ENCODE measurements around the gene C17orf113. TPM values are rescaled to one million over a fixed set of nuclear protein-coding genes. Genes with fewer than 3 reads are reported as not detected.
A peak's percentile ranks its signal among the peaks of the same experiment; 100 is the strongest.

Gene C17orf113
- total and polyA plus RNA-seq, 2 of the 13 experiments (the other 11 are each of a cell fraction or from before 2014, with no cell fraction given), result 0.87 to 1.1 TPM

GRCh38 chr17:42027961-42028790 is 22.2 kb downstream of the C17orf113 start (continued):
- TF ChIP-seq DMTF1 (CRISPR knock-in tag; IDR thresholded peaks at IDR 0.05), result no peak
- no peak for TF ChIP-seq ZNF326 (CRISPR knock-in tag; IDR thresholded peaks at IDR 0.05; ENCODE audit: borderline replicate concordance)
- peak; percentile 36; the same call in 1 of the 2 replicates for TF ChIP-seq TFE3 (CRISPR knock-in tag; IDR thresholded peaks at IDR 0.05)
- peak; percentile 57; the same call in 1 of the 2 replicates for TF ChIP-seq ZFX (CRISPR knock-in tag; IDR thresholded peaks at IDR 0.05; ENCODE audit: low read depth)
- peak; percentile 38; the same call in 1 of the 2 replicates for TF ChIP-seq TARDBP (CRISPR knock-in tag; IDR thresholded peaks at IDR 0.05)
- no peak for TF ChIP-seq MLXIP (CRISPR knock-in tag; IDR thresholded peaks at IDR 0.05; ENCODE audit: borderline replicate concordance)
- TF ChIP-seq IRF1 (CRISPR knock-in tag; IDR thresholded peaks at IDR 0.05; ENCODE audit: low read depth), result no peak
- no peak for TF ChIP-seq CSRNP1 (CRISPR knock-in tag; IDR thresholded peaks at IDR 0.05)
- TF ChIP-seq ZBTB26 (CRISPR knock-in tag; IDR thresholded peaks at IDR 0.05; ENCODE audit: borderline replicate concordance), result peak; percentile 82
- no peak for TF ChIP-seq THYN1 (CRISPR knock-in tag; IDR thresholded peaks at IDR 0.05; ENCODE audit: borderline replicate concordance, low read depth)

Data from HepG2 (cell line).